ENCODE measurements around the gene SH2D1B. TPM values are rescaled to one million over a fixed set of nuclear protein-coding genes. Genes with fewer than 3 reads are reported as not detected.

The SH2D1B gene
- total RNA-seq, 2 experiments from 2014 or later, result not detected

DNA sequence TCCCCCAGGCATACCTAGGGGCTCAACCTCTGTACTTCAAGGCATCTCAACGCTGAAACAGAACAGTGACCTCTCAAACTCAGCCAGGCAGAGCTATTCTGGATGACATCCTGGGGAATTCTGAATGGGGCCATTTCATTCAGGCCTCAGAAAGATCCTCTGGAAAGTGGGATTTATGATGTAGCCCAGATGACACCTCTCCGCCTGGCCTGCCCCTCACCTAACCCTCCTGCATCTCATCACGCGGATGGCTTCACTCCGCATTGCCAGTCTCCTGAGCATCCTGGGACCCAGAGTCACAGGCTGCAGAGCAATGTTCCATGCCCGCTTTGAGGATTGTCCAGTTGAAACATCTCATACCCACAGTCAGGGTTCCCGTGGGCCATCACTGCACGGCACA, 36.5 kb downstream of the SH2D1B start:
- intact Hi-C loops (cut with DNase I, micrococcal nuclease), result no loop called here
- H3K4me1 Mint-ChIP-seq, result no peaks in the 10 kb centered on the region
- DNase-seq (no peak), ATAC-seq (no peak)
- H3K27me3 Mint-ChIP-seq, result no peaks in the 10 kb centered on the region
- no peak overlapping the region for H3K27ac Mint-ChIP-seq
- no peaks in the 10 kb centered on the region for H3K36me3 Mint-ChIP-seq (ENCODE audit: low read depth)
- H3K4me3 Mint-ChIP-seq, result no peak overlapping the region
- ChIA-PET POLR2A (no interaction called here), CTCF (interaction anchor here (0.7 kb wide), 1 partner anchor 250 kb away, joined by 3 read pairs; no protein-coding TSS in a partner anchor)
- H3K9me3 Mint-ChIP-seq (ENCODE audit: low read depth), result no peaks in the 10 kb centered on the region

DNA sequence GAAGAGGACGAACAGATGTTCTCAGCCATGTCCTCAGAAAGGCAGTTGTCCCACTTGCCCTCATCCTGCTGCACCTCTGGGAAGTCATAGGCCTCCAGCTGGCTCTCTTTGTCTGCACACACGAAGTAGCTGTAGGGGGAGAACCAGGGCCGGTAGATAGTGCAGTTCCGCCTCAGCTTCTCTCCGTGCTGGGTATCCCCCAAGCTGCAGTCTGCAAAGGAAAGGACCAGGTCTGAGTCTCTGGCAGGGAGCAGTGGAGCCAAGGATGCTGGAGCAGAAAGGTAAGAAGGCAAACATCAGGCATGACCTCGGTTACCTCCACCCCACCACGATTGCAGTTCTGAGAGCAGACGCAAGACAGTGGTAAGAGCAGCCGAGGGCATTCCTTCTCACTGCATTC, 37.5 kb downstream of the SH2D1B start:
- no peak overlapping the region for H3K27ac Mint-ChIP-seq
- H3K27me3 Mint-ChIP-seq, result no peaks in the 10 kb centered on the region
- DNase-seq (no peak), ATAC-seq (no peak)
- H3K4me3 Mint-ChIP-seq, result no peak overlapping the region
- H3K9me3 Mint-ChIP-seq (ENCODE audit: low read depth), result no peaks in the 10 kb centered on the region
- intact Hi-C loops (cut with DNase I, micrococcal nuclease), result no loop called here
- ChIA-PET CTCF (no interaction called here), POLR2A (no interaction called here)
- H3K4me1 Mint-ChIP-seq, result no peaks in the 10 kb centered on the region
- H3K36me3 Mint-ChIP-seq (ENCODE audit: low read depth), result no peaks in the 10 kb centered on the region

DNA sequence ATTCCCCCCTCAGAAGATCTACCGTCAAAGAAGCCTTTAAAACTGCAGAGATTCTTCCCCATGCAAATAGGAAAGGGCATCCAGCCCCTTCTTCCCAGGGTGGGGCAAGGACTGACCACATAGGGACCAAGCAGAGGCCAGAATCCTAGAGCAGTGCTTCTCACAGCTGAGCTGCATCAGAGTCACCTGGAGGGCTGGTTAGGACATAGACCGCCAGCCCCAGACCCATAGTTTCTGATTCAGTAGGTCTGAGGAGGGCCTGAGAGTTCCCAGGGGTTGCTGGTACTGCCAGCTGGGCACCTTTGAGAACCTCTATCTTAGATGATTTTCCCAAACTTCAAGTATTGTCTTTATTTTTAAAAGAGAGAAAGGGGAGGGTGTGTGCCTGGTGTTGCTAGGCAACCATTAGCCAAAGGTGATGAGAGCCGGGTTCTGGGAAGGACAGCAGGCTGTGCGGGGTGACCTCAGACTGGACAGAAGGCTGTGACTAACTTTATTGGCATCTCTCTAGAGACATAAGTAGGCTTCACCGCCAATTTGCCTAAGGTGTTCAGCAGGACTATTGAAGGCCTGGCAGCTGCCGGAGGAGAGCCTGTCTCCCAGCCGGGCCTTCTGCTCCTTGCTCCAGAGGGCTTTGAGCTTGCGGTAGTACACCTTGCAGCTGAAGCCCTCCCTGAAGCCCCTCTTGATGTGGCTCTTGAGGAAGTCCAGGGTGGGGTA, 38.2 kb downstream of the SH2D1B start:
- Mint-ChIP-seq H3K4me3 (no peak overlapping the region), H3K9me3 (ENCODE audit: low read depth) (no peaks in the 10 kb centered on the region), H3K27ac (no peak overlapping the region), H3K4me1 (no peaks in the 10 kb centered on the region), H3K36me3 (ENCODE audit: low read depth) (no peaks in the 10 kb centered on the region), H3K27me3 (no peaks in the 10 kb centered on the region)
- ATAC-seq (no peak), DNase-seq (no peak)
- POLR2A ChIA-PET, result no interaction called here
- CTCF ChIA-PET, result no interaction called here
- intact Hi-C loops (cut with DNase I, micrococcal nuclease), result no loop called here

DNA sequence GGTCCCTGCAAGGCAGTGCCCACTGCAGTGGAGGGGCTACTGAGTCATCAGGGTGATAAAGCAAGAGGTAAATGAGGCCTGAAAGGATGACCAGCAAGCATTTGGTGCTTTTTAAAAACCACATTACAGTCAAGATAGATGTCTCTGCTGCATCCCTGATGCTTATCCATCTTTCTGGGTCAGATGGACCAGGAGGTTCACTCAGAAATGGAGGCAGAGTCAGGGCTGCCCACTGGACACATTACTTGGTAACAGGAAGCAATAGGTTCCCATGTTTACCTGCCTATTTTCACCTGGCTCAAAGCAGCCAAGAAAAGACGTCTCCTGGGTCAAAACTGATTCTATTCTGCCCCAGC, 38.9 kb downstream of the SH2D1B start:
- intact Hi-C loops (cut with DNase I, micrococcal nuclease), result no loop called here
- ChIA-PET POLR2A (no interaction called here), CTCF (no interaction called here)
- Mint-ChIP-seq H3K4me3 (no peak overlapping the region), H3K4me1 (no peaks in the 10 kb centered on the region), H3K9me3 (ENCODE audit: low read depth) (no peaks in the 10 kb centered on the region), H3K36me3 (ENCODE audit: low read depth) (no peaks in the 10 kb centered on the region), H3K27me3 (no peaks in the 10 kb centered on the region), H3K27ac (no peak overlapping the region)
- no peak for ATAC-seq
- no peak for DNase-seq

DNA sequence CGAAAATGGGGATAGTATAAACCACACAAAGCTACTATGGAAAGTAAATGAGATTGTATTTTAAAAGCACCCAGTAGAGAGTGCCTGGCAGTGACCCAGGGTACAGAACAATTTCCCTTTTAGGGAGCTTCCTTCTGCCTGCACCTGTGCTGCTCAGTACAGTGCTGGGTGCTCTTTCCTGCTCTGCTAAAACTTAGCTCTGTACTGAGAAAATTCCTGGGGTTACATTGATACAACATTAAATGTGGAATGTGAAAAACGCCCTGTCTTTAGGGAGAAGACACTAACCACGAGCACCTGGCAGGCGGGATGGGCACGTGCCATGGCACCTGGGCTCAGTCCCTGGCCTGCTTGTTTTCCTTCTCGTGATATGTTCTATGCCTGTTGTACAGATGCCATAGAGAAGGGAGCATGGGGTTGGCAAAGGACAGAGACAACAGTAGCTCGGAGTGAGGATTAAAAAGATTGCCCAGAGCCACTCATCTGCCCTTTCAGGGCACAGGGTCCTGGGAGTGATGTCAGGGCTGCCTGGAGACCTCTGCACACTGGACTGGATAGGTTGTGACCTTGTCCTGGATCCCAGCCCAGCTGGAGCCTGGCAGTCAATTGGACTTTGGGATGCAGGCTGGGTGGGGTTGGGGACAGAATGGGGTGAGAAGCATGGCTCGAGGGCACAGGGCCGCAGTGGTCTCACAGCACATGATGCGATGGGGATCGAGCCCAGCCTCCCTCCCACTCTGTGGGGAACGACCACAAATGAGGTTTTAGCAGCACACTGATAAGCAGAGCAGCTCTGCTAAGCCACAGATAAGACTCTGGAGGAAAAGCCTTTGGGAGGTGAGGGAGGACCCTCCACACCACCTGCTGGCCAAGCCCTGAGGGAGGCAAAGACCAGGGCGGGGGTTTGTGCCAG, 39.5 kb downstream of the SH2D1B start:
- Mint-ChIP-seq H3K27me3 (no peaks in the 10 kb centered on the region), H3K27ac (no peak overlapping the region), H3K4me1 (no peaks in the 10 kb centered on the region), H3K4me3 (no peak overlapping the region), H3K9me3 (ENCODE audit: low read depth) (no peaks in the 10 kb centered on the region), H3K36me3 (ENCODE audit: low read depth) (no peaks in the 10 kb centered on the region)
- no peak for DNase-seq
- no peak for ATAC-seq
- ChIA-PET CTCF (interaction anchor here (0.7 to 1.1 kb wide), 3 partner anchors 23 to 468 kb away, joined by 3 to 4 read pairs (median 3); no protein-coding TSS in a partner anchor), POLR2A (no interaction called here)
- intact Hi-C loops (cut with DNase I, micrococcal nuclease), result no loop called here

DNA sequence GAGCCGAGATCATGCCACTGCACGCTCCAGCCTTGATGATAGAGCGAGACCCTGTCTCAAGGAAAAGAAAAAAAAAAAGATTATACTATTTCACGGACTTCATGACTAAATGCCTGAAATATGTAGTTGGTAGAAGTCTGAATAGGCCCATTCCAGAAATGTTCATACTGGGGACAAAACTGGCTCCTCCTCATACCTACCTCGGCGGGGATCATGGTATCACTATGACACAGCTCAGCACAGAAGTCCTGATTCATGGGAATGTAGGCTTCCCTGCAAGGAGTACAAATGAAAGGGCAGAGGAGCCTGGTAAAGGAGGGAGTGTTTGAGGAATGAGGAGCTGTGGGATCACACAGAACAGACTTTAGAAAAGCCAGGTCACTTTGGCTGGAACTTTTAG, 40.3 kb downstream of the SH2D1B start:
- ChIA-PET POLR2A (no interaction called here), CTCF (interaction anchor here (0.7 to 1.1 kb wide), 3 partner anchors 19 to 118 kb away, joined by 3 to 4 read pairs (median 4); no protein-coding TSS in a partner anchor)
- Mint-ChIP-seq H3K27ac (no peak overlapping the region), H3K36me3 (ENCODE audit: low read depth) (no peaks in the 10 kb centered on the region), H3K4me1 (no peaks in the 10 kb centered on the region), H3K27me3 (no peaks in the 10 kb centered on the region), H3K4me3 (no peak overlapping the region), H3K9me3 (ENCODE audit: low read depth) (no peaks in the 10 kb centered on the region)
- ATAC-seq (no peak), DNase-seq (no peak)
- intact Hi-C loops (cut with DNase I, micrococcal nuclease), result no loop called here

DNA sequence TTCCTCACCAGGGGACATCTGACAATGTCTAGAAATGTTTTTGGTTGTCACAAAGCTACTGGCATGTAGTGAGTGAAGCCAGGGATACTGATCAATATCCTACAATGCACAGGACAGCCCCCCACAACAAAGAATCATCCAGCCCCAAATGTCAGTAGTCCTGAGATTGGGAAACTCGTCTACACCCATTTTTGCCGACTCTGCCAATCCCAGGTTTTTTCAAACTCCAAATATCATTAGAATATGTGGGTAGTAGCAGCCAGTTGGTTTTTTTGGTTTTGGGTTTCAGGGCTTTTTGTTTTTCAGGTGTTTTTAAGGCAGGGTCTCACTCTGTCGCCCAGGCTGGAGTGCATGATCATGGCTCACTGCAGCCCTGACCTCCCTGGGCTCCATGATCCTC, 41.2 kb downstream of the SH2D1B start:
- Mint-ChIP-seq H3K36me3 (ENCODE audit: low read depth) (no peaks in the 10 kb centered on the region), H3K4me3 (no peak overlapping the region), H3K27me3 (no peaks in the 10 kb centered on the region), H3K4me1 (no peaks in the 10 kb centered on the region), H3K27ac (no peak overlapping the region), H3K9me3 (ENCODE audit: low read depth) (no peaks in the 10 kb centered on the region)
- CTCF ChIA-PET, result interaction anchor here (0.8 kb wide), 1 partner anchor 20 kb away, joined by 4 read pairs; no protein-coding TSS in a partner anchor
- no peak for ATAC-seq
- intact Hi-C loops (cut with DNase I, micrococcal nuclease), result no loop called here
- POLR2A ChIA-PET, result no interaction called here
- DNase-seq, result no peak

DNA sequence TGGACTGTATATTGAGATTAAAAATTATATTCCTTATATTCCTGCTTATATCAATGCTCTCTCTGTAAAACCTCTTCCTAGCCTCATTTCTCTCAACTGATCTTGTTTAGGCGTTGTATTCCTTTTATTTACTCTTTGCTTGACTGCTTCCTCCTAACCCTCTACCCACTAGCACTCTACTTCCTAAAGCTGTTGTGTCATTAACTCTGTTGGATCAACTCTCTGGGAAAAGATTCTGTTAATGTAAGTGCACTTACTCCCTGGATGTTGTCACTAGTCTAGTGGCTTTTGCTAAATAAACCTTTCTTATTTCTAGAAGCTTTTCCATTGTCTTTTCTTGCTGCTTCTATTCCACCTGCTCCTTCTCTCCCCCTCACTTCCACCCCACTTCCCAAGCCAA, 41.8 kb downstream of the SH2D1B start:
- H3K4me3 Mint-ChIP-seq, result no peak overlapping the region
- H3K9me3 Mint-ChIP-seq (ENCODE audit: low read depth), result no peaks in the 10 kb centered on the region
- H3K36me3 Mint-ChIP-seq (ENCODE audit: low read depth), result no peaks in the 10 kb centered on the region
- CTCF ChIA-PET, result no interaction called here
- intact Hi-C loops (cut with DNase I, micrococcal nuclease), result no loop called here
- H3K27ac Mint-ChIP-seq, result no peak overlapping the region
- DNase-seq (no peak), ATAC-seq (no peak)
- POLR2A ChIA-PET, result no interaction called here
- H3K4me1 Mint-ChIP-seq, result no peaks in the 10 kb centered on the region
- H3K27me3 Mint-ChIP-seq, result no peaks in the 10 kb centered on the region

DNA sequence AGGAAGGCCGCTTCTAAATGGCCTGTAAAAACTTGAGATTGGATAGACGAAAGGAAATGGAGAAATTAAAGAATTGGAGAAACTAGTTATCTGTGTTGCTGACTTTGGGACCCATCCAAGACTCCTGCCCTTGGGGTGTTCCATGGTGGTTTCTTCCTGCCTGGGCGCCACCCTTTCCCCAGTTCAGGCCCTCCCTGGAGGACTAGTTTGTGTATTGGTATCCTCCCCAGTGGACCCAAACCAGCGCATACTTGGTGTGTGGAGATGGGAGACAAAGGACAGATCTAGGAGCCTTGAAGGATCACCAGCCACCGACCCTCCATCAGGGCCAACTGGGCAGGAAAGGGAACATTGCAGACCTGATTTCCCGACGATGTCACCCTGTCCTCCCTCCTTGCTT, 42.4 kb downstream of the SH2D1B start:
- no peak for ATAC-seq
- ChIA-PET POLR2A (no interaction called here), CTCF (no interaction called here)
- Mint-ChIP-seq H3K9me3 (ENCODE audit: low read depth) (no peaks in the 10 kb centered on the region), H3K36me3 (ENCODE audit: low read depth) (no peaks in the 10 kb centered on the region), H3K4me3 (no peak overlapping the region), H3K4me1 (no peaks in the 10 kb centered on the region), H3K27ac (no peak overlapping the region), H3K27me3 (no peaks in the 10 kb centered on the region)
- intact Hi-C loops (cut with DNase I, micrococcal nuclease), result no loop called here
- no peak for DNase-seq

DNA sequence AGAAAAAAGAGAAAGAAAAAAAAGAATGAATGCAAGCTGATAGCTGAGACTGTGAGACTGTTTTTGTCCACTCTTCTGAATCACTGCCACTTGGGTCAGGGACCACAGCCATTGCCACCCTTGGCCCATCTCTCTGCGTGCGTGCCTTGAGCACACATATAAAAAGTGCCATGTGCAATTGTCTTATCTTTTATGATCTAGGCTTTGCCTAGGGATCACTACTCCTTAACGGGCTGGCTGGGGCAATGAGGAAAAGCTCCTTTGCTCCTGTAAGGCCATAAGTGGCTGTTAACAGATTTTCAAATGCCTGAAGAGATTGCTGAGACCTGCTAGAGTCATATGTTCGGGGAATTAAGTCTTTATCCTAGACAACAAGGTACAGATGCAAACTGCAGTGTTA, 43.5 kb downstream of the SH2D1B start:
- Mint-ChIP-seq H3K4me3 (no peak overlapping the region), H3K27ac (no peak overlapping the region), H3K36me3 (ENCODE audit: low read depth) (no peaks in the 10 kb centered on the region), H3K4me1 (no peaks in the 10 kb centered on the region), H3K9me3 (ENCODE audit: low read depth) (no peaks in the 10 kb centered on the region), H3K27me3 (no peaks in the 10 kb centered on the region)
- CTCF ChIA-PET, result no interaction called here
- ATAC-seq, result no peak
- no peak for DNase-seq
- intact Hi-C loops (cut with DNase I, micrococcal nuclease), result no loop called here
- POLR2A ChIA-PET, result interaction anchor here (0.7 kb wide), 1 partner anchor 331 kb away, joined by 3 read pairs; no protein-coding TSS in a partner anchor

DNA sequence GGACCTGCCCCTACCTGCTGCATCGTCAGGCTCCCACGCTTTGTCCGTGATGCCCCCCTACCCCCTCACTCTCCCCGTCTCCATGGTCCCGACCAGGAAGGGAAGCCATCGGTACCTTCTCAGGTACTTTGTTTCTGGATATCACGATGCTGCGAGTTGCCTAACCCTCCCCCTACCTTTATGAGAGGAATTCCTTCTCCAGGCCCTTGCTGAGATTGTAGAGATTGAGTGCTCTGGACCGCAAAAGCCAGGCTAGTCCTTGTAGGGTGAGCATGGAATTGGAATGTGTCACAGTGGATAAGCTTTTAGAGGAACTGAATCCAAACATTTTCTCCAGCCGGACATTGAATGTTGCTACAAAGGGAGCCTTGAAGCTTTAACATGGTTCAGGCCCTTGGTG, 44.2 kb downstream of the SH2D1B start:
- Mint-ChIP-seq H3K27ac (no peak overlapping the region), H3K9me3 (ENCODE audit: low read depth) (no peaks in the 10 kb centered on the region), H3K4me1 (no peaks in the 10 kb centered on the region), H3K4me3 (no peak overlapping the region), H3K27me3 (no peaks in the 10 kb centered on the region), H3K36me3 (ENCODE audit: low read depth) (no peaks in the 10 kb centered on the region)
- DNase-seq (no peak), ATAC-seq (no peak)
- ChIA-PET CTCF (no interaction called here), POLR2A (no interaction called here)
- intact Hi-C loops (cut with DNase I, micrococcal nuclease), result no loop called here

DNA sequence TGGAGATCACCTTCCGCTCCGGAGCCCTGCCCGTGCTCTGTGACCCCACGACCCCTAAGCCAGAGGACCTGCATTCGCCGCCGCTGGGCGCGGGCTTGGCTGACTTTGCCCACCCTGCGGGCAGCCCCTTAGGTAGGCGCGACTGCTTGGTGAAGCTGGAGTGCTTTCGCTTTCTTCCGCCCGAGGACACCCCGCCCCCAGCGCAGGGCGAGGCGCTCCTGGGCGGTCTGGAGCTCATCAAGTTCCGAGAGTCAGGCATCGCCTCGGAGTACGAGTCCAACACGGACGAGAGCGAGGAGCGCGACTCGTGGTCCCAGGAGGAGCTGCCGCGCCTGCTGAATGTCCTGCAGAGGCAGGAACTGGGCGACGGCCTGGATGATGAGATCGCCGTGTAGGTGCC, 44.9 kb downstream of the SH2D1B start:
- intact Hi-C loops (cut with DNase I, micrococcal nuclease), result no loop called here
- H3K27me3 Mint-ChIP-seq, result no peaks in the 10 kb centered on the region
- ChIA-PET POLR2A (no interaction called here), CTCF (interaction anchor here (0.5 to 1.4 kb wide), 2 partner anchors 25 to 63 kb away, joined by 3 to 4 read pairs; no protein-coding TSS in a partner anchor)
- H3K27ac Mint-ChIP-seq, result no peak overlapping the region
- no peak for DNase-seq
- H3K36me3 Mint-ChIP-seq (ENCODE audit: low read depth), result no peaks in the 10 kb centered on the region
- no peaks in the 10 kb centered on the region for H3K4me1 Mint-ChIP-seq
- H3K4me3 Mint-ChIP-seq, result no peak overlapping the region
- no peak for ATAC-seq
- no peaks in the 10 kb centered on the region for H3K9me3 Mint-ChIP-seq (ENCODE audit: low read depth)
